ENCODE measurements around the gene CNTNAP2.

Gene CNTNAP2

GRCh38 chr7:146138926-146139325, 22.3 kb downstream of the CNTNAP2 start:
- TF ChIP-seq CTCF (IDR thresholded peaks at IDR 0.05; ENCODE audit: insufficient read depth, low read length, poor library complexity, severe bottlenecking) (no peak), EZH2phosphoT487 (conservative IDR thresholded peaks at IDR 0.05; ENCODE audit: low read length) (no peak)
- no peak overlapping the region for H3K27ac ChIP-seq (ENCODE audit: low read depth, low read length)
- H3K9ac ChIP-seq (ENCODE audit: low read length) = no peak overlapping the region
- H4K20me1 ChIP-seq (ENCODE audit: low read depth, low read length) = no peaks in the 10 kb centered on the region
- H3K27me3 ChIP-seq (ENCODE audit: low read length) = no peaks in the 10 kb centered on the region
- H3F3A ChIP-seq (ENCODE audit: insufficient read depth) = no peaks in the 10 kb centered on the region
- H3K4me3 ChIP-seq (ENCODE audit: insufficient read depth, low read length, poor library complexity, severe bottlenecking) = no peak overlapping the region
- no peak overlapping the region for H2AFZ ChIP-seq (ENCODE audit: low read depth, low read length, severe bottlenecking)
- no peaks in the 10 kb centered on the region for H3K79me2 ChIP-seq (ENCODE audit: insufficient read depth, low read length)
- H3K36me3 ChIP-seq (ENCODE audit: low read length) = no peaks in the 10 kb centered on the region
- no peaks in the 10 kb centered on the region for H3K9me3 ChIP-seq (ENCODE audit: insufficient read depth, low read length)
- no peaks in the 10 kb centered on the region for H3K9me2 ChIP-seq (replicated peaks; ENCODE audit: insufficient read depth, low read length)
- no peak overlapping the region for H3K4me2 ChIP-seq (ENCODE audit: low read depth, low read length, poor library complexity, severe bottlenecking)

- no peak overlapping the region for H3K9ac ChIP-seq (ENCODE audit: low read length)
- H3F3A ChIP-seq (ENCODE audit: insufficient read depth) = no peaks in the 10 kb centered on the region
- no peak overlapping the region for H3K4me3 ChIP-seq (ENCODE audit: insufficient read depth, low read length, poor library complexity, severe bottlenecking)
- no peaks in the 10 kb centered on the region for H4K20me1 ChIP-seq (ENCODE audit: low read depth, low read length)
- no peaks in the 10 kb centered on the region for H3K27me3 ChIP-seq (ENCODE audit: low read length)
- H3K36me3 ChIP-seq (ENCODE audit: low read length) = no peaks in the 10 kb centered on the region
- TF ChIP-seq EZH2phosphoT487 (conservative IDR thresholded peaks at IDR 0.05; ENCODE audit: low read length) = no peak
- no peak for TF ChIP-seq CTCF (IDR thresholded peaks at IDR 0.05; ENCODE audit: insufficient read depth, low read length, poor library complexity, severe bottlenecking)
- H3K9me3 ChIP-seq (ENCODE audit: insufficient read depth, low read length) = no peaks in the 10 kb centered on the region
- H3K79me2 ChIP-seq (ENCODE audit: insufficient read depth, low read length) = no peaks in the 10 kb centered on the region
- H3K9me2 ChIP-seq (replicated peaks; ENCODE audit: insufficient read depth, low read length) = no peaks in the 10 kb centered on the region; the same call in 1 of the 2 replicates
- H3K4me2 ChIP-seq (ENCODE audit: low read depth, low read length, poor library complexity, severe bottlenecking) = no peak overlapping the region
- H2AFZ ChIP-seq (ENCODE audit: low read depth, low read length, severe bottlenecking) = no peak overlapping the region
- H3K27ac ChIP-seq (ENCODE audit: low read depth, low read length) = no peak overlapping the region
Measured at GRCh38 chr7:146146831-146147486, 30.4 kb downstream of the CNTNAP2 start.

- Histone ChIP-seq H3K9me2 (replicated peaks; ENCODE audit: insufficient read depth, low read length) (no peaks in the 10 kb centered on the region; the same call in 1 of the 2 replicates), H3F3A (ENCODE audit: insufficient read depth) (no peaks in the 10 kb centered on the region), H3K9me3 (ENCODE audit: insufficient read depth, low read length) (no peaks in the 10 kb centered on the region), H3K27me3 (ENCODE audit: low read length) (no peaks in the 10 kb centered on the region), H3K79me2 (ENCODE audit: insufficient read depth, low read length) (no peaks in the 10 kb centered on the region), H3K9ac (ENCODE audit: low read length) (no peak overlapping the region), H3K36me3 (ENCODE audit: low read length) (no peaks in the 10 kb centered on the region), H3K4me3 (ENCODE audit: insufficient read depth, low read length, poor library complexity, severe bottlenecking) (no peak overlapping the region), H3K4me2 (ENCODE audit: low read depth, low read length, poor library complexity, severe bottlenecking) (no peak overlapping the region), H3K27ac (ENCODE audit: low read depth, low read length) (no peak overlapping the region), H2AFZ (ENCODE audit: low read depth, low read length, severe bottlenecking) (no peak overlapping the region), H4K20me1 (ENCODE audit: low read depth, low read length) (no peaks in the 10 kb centered on the region)
- TF ChIP-seq CTCF (IDR thresholded peaks at IDR 0.05; ENCODE audit: insufficient read depth, low read length, poor library complexity, severe bottlenecking) (no peak), EZH2phosphoT487 (conservative IDR thresholded peaks at IDR 0.05; ENCODE audit: low read length) (no peak)
Measured at GRCh38 chr7:146150153-146150552, 33.6 kb downstream of the CNTNAP2 start.
